Measurements from ENCODE around the gene RAD51B. TPM values are rescaled to one million over a fixed set of nuclear protein-coding genes. Genes with fewer than 3 reads are reported as not detected.

The RAD51B gene
- total RNA-seq, 4 donors from 2014 or later = 19.6 to 39.7 (median 25.4) TPM

GRCh38 chr14:68705741-68706283 is 886.2 kb downstream of the RAD51B start:
- H3K9me3 ChIP-seq = no peaks in the 10 kb centered on the region
- H3K27me3 ChIP-seq = no peaks in the 10 kb centered on the region
- no peak overlapping the region for H3K4me3 ChIP-seq
- peaks cover 73% of the 10 kb centered on the region for H3K4me1 ChIP-seq
- 61% methylated on average over 7 of the region's 10 CpGs for WGBS
- no peak for TF ChIP-seq EP300 (IDR thresholded peaks at IDR 0.05)
- no peak for TF ChIP-seq POLR2AphosphoS5 (IDR thresholded peaks at IDR 0.05)
- TF ChIP-seq POLR2A (IDR thresholded peaks at IDR 0.05) = no peak
- peak overlapping the region; percentile 87 for H3K27ac ChIP-seq
- peak in 1 of 2 donors; percentile 74 for DNase-seq (ENCODE audit: low spot score in 2 of 2)
- no peaks in the 10 kb centered on the region for H3K36me3 ChIP-seq

GRCh38 chr14:68707482-68707881 is 887.9 kb downstream of the RAD51B start:
- H3K9me3 ChIP-seq = no peaks in the 10 kb centered on the region
- no peaks in the 10 kb centered on the region for H3K27me3 ChIP-seq
- DNase-seq (ENCODE audit: low spot score in 2 of 2) = no peak
- TF ChIP-seq EP300 (IDR thresholded peaks at IDR 0.05) (no peak), CTCF (IDR thresholded peaks at IDR 0.05) (no peak), POLR2AphosphoS5 (IDR thresholded peaks at IDR 0.05) (no peak), POLR2A (IDR thresholded peaks at IDR 0.05) (no peak)
- H3K4me1 ChIP-seq = peaks cover 73% of the 10 kb centered on the region
- H3K36me3 ChIP-seq = no peaks in the 10 kb centered on the region
- H3K27ac ChIP-seq = peak overlapping the region; percentile 87
- 57% methylated on average over 4 of the region's 4 CpGs for WGBS
- no peak overlapping the region for H3K4me3 ChIP-seq

GRCh38 chr14:68708343-68708742 is 888.8 kb downstream of the RAD51B start:
- H3K9me3 ChIP-seq = no peaks in the 10 kb centered on the region
- WGBS = 73% methylated on average over 5 of the region's 5 CpGs
- no peaks in the 10 kb centered on the region for H3K36me3 ChIP-seq
- TF ChIP-seq POLR2AphosphoS5 (IDR thresholded peaks at IDR 0.05) = no peak
- TF ChIP-seq EP300 (IDR thresholded peaks at IDR 0.05) = no peak
- TF ChIP-seq CTCF (IDR thresholded peaks at IDR 0.05) = no peak
- no peak for TF ChIP-seq POLR2A (IDR thresholded peaks at IDR 0.05)
- no peaks in the 10 kb centered on the region for H3K27me3 ChIP-seq
- no peak overlapping the region for H3K4me3 ChIP-seq
- DNase-seq (ENCODE audit: low spot score in 2 of 2) = peak in 1 of 2 donors; percentile 64
- peaks cover 72% of the 10 kb centered on the region for H3K4me1 ChIP-seq
- peak overlapping the region; percentile 87 for H3K27ac ChIP-seq

- Histone ChIP-seq H3K27me3 (no peaks in the 10 kb centered on the region), H3K9me3 (no peaks in the 10 kb centered on the region), H3K4me1 (peaks cover 73% of the 10 kb centered on the region), H3K4me3 (no peak overlapping the region), H3K27ac (peak overlapping the region; percentile 41), H3K36me3 (no peaks in the 10 kb centered on the region)
- DNase-seq (ENCODE audit: low spot score in 2 of 2) = peak in 1 of 2 donors; percentile 37
- WGBS = 52% methylated on average over 2 of the region's 2 CpGs
- TF ChIP-seq EP300 (IDR thresholded peaks at IDR 0.05) (no peak), POLR2AphosphoS5 (IDR thresholded peaks at IDR 0.05) (peak in 1 of 3 donors; percentile 10), CTCF (IDR thresholded peaks at IDR 0.05) (no peak), POLR2A (IDR thresholded peaks at IDR 0.05) (no peak)
Observed at GRCh38 chr14:68709007-68709406, 889.4 kb downstream of the RAD51B start.

- Histone ChIP-seq H3K4me1 (peaks cover 68% of the 10 kb centered on the region), H3K4me3 (no peak overlapping the region), H3K9me3 (no peaks in the 10 kb centered on the region), H3K27ac (peak overlapping the region; percentile 70), H3K27me3 (no peaks in the 10 kb centered on the region), H3K36me3 (no peaks in the 10 kb centered on the region)
- 87% methylated on average over 4 of the region's 6 CpGs for WGBS
- TF ChIP-seq POLR2A (IDR thresholded peaks at IDR 0.05) (no peak), POLR2AphosphoS5 (IDR thresholded peaks at IDR 0.05) (no peak), CTCF (IDR thresholded peaks at IDR 0.05) (no peak), EP300 (IDR thresholded peaks at IDR 0.05) (no peak)
- DNase-seq (ENCODE audit: low spot score in 2 of 2) = peak in 1 of 2 donors; percentile 63
Observed at GRCh38 chr14:68710776-68711175, 891.2 kb downstream of the RAD51B start.
